Neural cell (in vitro differentiated cells): ENCODE measurements around the gene CUBN. TPM values are rescaled to one million over a fixed set of nuclear protein-coding genes. Genes with fewer than 3 reads are reported as not detected.

Experiments
- H2AFZ ChIP-seq: fragments of 200-600, 300-800 bp; sonication (generic), shearing (Covaris generic); 2 replicates; pipeline ENCODE4 v1.6.0; 2014; ENCODE audit warnings: low read depth, mild to moderate bottlenecking, antibody characterized with exemption, low read length, moderate library complexity
- H3F3A ChIP-seq: fragments of 200-600 bp; shearing (Covaris generic); 2 replicates; pipeline ENCODE4 v1.6.1; 2016; ENCODE audit warnings: mild to moderate bottlenecking, moderate library complexity, mixed read lengths, antibody characterized with exemption, low read length; ENCODE audit not compliant: insufficient read depth, poor library complexity, severe bottlenecking
- H3K27ac ChIP-seq: fragments of 200-600, 300-800 bp; sonication (generic), shearing (Covaris generic); 2 replicates; pipeline ENCODE4 v1.5.1; 2014; ENCODE audit warnings: mild to moderate bottlenecking, low read length, moderate library complexity
- H3K27me3 ChIP-seq: fragments of 300-800, 200-600 bp; sonication (generic), shearing (Covaris generic); 2 replicates; pipeline ENCODE4 v1.6.0; 2014; ENCODE audit warnings: mild to moderate bottlenecking, low read depth, low read length, moderate library complexity; ENCODE audit not compliant: insufficient read depth
- H3K36me3 ChIP-seq: fragments of 300-800, 200-600 bp; sonication (generic), shearing (Covaris generic); 2 replicates; pipeline ENCODE4 v1.5.1; 2014; ENCODE audit warnings: mild to moderate bottlenecking, antibody characterized with exemption, low read length, moderate library complexity; ENCODE audit not compliant: insufficient read depth
- H3K4me2 ChIP-seq: fragments of 300-800, 200-600 bp; sonication (generic), shearing (Covaris generic); 2 replicates; pipeline ENCODE4 v1.6.0; 2014; ENCODE audit warnings: mild to moderate bottlenecking, low read length
- H3K4me3 ChIP-seq: fragments of 300-800, 200-600 bp; sonication (generic), shearing (Covaris generic); 2 replicates; pipeline ENCODE4 v1.5.1; 2014; ENCODE audit warnings: mild to moderate bottlenecking, low read length, moderate library complexity
- H3K79me2 ChIP-seq: fragments of 200-600 bp; shearing (Covaris generic); replicated peaks from 2 replicates; pipeline ENCODE4 v1.6.0; 2014; ENCODE audit warnings: mild to moderate bottlenecking, low read length, moderate library complexity; ENCODE audit not compliant: insufficient read depth
- H3K9ac ChIP-seq: fragments of 300-800, 200-600 bp; sonication (generic), shearing (Covaris generic); 2 replicates; pipeline ENCODE4 v1.6.1; 2016; ENCODE audit warnings: mild to moderate bottlenecking, low read length, mixed read lengths
- H3K9me2 ChIP-seq: fragments of 200-600 bp; shearing (Covaris generic); 2 replicates; pipeline ENCODE4 v1.6.1; 2016; ENCODE audit warnings: mild to moderate bottlenecking, low read length, mixed read lengths; ENCODE audit not compliant: insufficient read depth
- H3K9me3 ChIP-seq: fragments of 200-600, 300-800 bp; sonication (generic), shearing (Covaris generic); 2 replicates; pipeline ENCODE4 v1.6.1; 2016; ENCODE audit warnings: mild to moderate bottlenecking, mixed run types, low read length, moderate library complexity, mixed read lengths
- H4K20me1 ChIP-seq: fragments of 200-600 bp; shearing (Covaris generic); 2 replicates; pipeline ENCODE4 v1.6.1; 2016; ENCODE audit warnings: mild to moderate bottlenecking, mixed run types; ENCODE audit not compliant: insufficient read depth
- EP300 ChIP-seq: fragments of 450-650 bp; conservative IDR thresholded peaks from 2 replicates; pipeline ENCODE4 v1.6.1; 2014; ENCODE audit warnings: antibody characterized with exemption, mild to moderate bottlenecking, moderate library complexity; ENCODE audit not compliant: poor library complexity, severe bottlenecking
- EZH2 ChIP-seq: fragments of 200-600, 300-800 bp; shearing (Covaris generic), sonication (generic); IDR thresholded peaks from 2 replicates; pipeline ENCODE4 v1.6.1; 2014; ENCODE audit warnings: antibody characterized with exemption, low read length, borderline replicate concordance, mild to moderate bottlenecking; ENCODE audit not compliant: insufficient read depth, poor library complexity, severe bottlenecking
- MXI1 ChIP-seq: fragments of 450-650 bp; conservative IDR thresholded peaks from 2 replicates; pipeline ENCODE4 v1.6.1; 2014; ENCODE audit warnings: antibody characterized with exemption, mild to moderate bottlenecking; ENCODE audit not compliant: poor library complexity, severe bottlenecking
- POLR2AphosphoS5 ChIP-seq: IDR thresholded peaks from 2 replicates; pipeline ENCODE4 v1.6.1; 2012
- RAD21 ChIP-seq: fragments of 450-650 bp; conservative IDR thresholded peaks from 2 replicates; pipeline ENCODE4 v1.6.1; 2014; ENCODE audit warnings: antibody characterized with exemption, mild to moderate bottlenecking, moderate library complexity
- SMC3 ChIP-seq: fragments of 450-650 bp; conservative IDR thresholded peaks from 2 replicates; pipeline ENCODE4 v1.6.1; 2014; ENCODE audit warnings: antibody characterized with exemption, mild to moderate bottlenecking, moderate library complexity; ENCODE audit not compliant: poor library complexity
- TAF1 ChIP-seq: IDR thresholded peaks from 2 replicates; pipeline ENCODE4 v1.6.1; 2012; ENCODE audit warnings: low read depth
- polyA plus RNA-seq: library from polyadenylated mRNA; depleted of rRNA; stranded (reverse); fragments of >200 nt; gene quantifications from 2 replicates; pipeline ENCODE4 v1.2.3, GENCODE V29; 2014
- TF ChIP-seq, protein P1 (sequence below): IDR thresholded peaks from 2 replicates; pipeline ENCODE4 v1.6.1; 2012; ENCODE audit warnings: borderline replicate concordance
- TF ChIP-seq, protein P2 (sequence below): fragments of 450-650 bp; IDR thresholded peaks from 2 replicates; pipeline ENCODE4 v1.5.1; 2014; ENCODE audit warnings: antibody characterized with exemption, mild to moderate bottlenecking, moderate library complexity; ENCODE audit not compliant: poor library complexity, severe bottlenecking

The CUBN gene
- polyA plus RNA-seq, 1 donor from 2014 or later, result 7.1 TPM

DNA sequence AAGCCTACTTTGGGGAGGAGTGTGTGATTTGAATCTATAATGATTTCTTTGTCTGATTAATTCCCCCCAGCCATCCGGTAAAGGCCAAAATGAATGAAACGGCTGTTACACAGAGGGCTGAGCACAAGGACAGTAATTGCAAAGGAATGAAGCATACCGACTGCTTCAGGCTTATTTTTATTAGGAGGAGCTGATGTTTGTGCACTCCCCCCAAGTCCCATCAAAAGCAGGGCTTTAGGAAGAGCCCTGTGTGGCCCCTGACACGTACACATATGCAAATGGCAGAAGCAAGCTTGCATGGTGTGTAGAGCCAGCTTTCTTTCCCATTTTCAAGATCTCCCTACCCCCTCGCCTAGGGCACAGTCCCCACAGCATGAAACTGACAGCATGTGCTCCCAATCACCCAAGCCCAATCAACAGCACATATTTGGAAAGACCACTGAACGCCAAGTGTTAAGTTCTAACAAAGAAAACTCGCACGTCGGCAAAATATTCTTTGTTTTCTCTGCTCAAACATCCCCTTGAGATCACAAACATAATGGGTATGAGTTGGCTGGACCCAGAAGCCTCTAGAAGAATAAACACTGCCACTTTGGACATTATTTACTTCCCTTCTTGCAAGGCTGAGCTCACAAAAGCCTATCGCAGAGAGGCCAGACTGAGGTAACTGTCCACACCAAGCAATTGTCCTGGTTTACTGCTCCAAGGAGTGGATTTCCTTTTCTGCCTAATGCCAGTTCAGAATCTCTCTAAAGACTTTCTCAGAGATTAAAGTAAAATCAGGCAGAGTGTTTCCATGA is 143.0 kb downstream of the CUBN start:
- Histone ChIP-seq H3K79me2 (no peaks in the 10 kb centered on the region), H3K27me3 (no peaks in the 10 kb centered on the region), H3K9me2 (no peaks in the 10 kb centered on the region), H3K4me3 (no peak overlapping the region), H2AFZ (no peak overlapping the region), H3K27ac (no peak overlapping the region), H3K9ac (no peak overlapping the region), H3K4me2 (no peak overlapping the region), H3K9me3 (no peaks in the 10 kb centered on the region), H4K20me1 (no peaks in the 10 kb centered on the region), H3F3A (no peaks in the 10 kb centered on the region), H3K36me3 (no peaks in the 10 kb centered on the region)
- TF ChIP-seq EZH2 (no peak), SMC3 (no peak), POLR2AphosphoS5 (no peak), MXI1 (no peak), RAD21 (no peak), EP300 (no peak), TAF1 (no peak)
- TF ChIP-seq, protein P1, sequence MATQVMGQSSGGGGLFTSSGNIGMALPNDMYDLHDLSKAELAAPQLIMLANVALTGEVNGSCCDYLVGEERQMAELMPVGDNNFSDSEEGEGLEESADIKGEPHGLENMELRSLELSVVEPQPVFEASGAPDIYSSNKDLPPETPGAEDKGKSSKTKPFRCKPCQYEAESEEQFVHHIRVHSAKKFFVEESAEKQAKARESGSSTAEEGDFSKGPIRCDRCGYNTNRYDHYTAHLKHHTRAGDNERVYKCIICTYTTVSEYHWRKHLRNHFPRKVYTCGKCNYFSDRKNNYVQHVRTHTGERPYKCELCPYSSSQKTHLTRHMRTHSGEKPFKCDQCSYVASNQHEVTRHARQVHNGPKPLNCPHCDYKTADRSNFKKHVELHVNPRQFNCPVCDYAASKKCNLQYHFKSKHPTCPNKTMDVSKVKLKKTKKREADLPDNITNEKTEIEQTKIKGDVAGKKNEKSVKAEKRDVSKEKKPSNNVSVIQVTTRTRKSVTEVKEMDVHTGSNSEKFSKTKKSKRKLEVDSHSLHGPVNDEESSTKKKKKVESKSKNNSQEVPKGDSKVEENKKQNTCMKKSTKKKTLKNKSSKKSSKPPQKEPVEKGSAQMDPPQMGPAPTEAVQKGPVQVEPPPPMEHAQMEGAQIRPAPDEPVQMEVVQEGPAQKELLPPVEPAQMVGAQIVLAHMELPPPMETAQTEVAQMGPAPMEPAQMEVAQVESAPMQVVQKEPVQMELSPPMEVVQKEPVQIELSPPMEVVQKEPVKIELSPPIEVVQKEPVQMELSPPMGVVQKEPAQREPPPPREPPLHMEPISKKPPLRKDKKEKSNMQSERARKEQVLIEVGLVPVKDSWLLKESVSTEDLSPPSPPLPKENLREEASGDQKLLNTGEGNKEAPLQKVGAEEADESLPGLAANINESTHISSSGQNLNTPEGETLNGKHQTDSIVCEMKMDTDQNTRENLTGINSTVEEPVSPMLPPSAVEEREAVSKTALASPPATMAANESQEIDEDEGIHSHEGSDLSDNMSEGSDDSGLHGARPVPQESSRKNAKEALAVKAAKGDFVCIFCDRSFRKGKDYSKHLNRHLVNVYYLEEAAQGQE, result no peak
- TF ChIP-seq, protein P2, sequence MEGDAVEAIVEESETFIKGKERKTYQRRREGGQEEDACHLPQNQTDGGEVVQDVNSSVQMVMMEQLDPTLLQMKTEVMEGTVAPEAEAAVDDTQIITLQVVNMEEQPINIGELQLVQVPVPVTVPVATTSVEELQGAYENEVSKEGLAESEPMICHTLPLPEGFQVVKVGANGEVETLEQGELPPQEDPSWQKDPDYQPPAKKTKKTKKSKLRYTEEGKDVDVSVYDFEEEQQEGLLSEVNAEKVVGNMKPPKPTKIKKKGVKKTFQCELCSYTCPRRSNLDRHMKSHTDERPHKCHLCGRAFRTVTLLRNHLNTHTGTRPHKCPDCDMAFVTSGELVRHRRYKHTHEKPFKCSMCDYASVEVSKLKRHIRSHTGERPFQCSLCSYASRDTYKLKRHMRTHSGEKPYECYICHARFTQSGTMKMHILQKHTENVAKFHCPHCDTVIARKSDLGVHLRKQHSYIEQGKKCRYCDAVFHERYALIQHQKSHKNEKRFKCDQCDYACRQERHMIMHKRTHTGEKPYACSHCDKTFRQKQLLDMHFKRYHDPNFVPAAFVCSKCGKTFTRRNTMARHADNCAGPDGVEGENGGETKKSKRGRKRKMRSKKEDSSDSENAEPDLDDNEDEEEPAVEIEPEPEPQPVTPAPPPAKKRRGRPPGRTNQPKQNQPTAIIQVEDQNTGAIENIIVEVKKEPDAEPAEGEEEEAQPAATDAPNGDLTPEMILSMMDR, result no peak

DNA sequence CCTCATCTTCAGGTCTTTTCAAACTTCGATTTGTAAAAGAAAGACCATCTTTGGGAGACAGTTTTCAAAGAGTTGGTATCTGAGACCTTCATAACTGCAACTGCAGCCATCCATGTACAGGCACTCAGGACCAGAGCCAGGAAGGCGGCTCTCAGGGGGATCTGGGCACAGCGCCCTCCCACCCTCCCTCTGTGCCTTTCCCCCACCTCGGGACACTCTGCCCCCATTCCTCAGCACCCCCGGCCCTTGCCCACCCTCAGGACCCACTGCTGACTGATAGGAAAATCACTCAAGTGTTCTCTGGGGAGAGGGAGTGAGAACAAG is 143.6 kb downstream of the CUBN start:
- no peak overlapping the region for H3K4me2 ChIP-seq
- H3F3A ChIP-seq, result no peaks in the 10 kb centered on the region
- H3K9ac ChIP-seq, result no peak overlapping the region
- H3K27me3 ChIP-seq, result no peaks in the 10 kb centered on the region
- no peaks in the 10 kb centered on the region for H4K20me1 ChIP-seq
- H2AFZ ChIP-seq, result no peak overlapping the region
- no peaks in the 10 kb centered on the region for H3K36me3 ChIP-seq
- no peak overlapping the region for H3K27ac ChIP-seq
- no peaks in the 10 kb centered on the region for H3K9me3 ChIP-seq
- TF ChIP-seq MXI1 (no peak), TAF1 (no peak), EP300 (no peak), POLR2AphosphoS5 (no peak)
- TF ChIP-seq, protein P1, result no peak
- H3K4me3 ChIP-seq, result no peak overlapping the region
- no peaks in the 10 kb centered on the region for H3K79me2 ChIP-seq
- no peaks in the 10 kb centered on the region for H3K9me2 ChIP-seq
